Ishikawa (cell line): ENCODE data around the gene GATAD2B.

Experiments used
- CEBPB ChIP-seq: IDR thresholded peaks from 2 replicates; pipeline ENCODE4 v1.6.1; 2012
- CREB1 ChIP-seq: IDR thresholded peaks from 2 replicates; pipeline ENCODE4 v1.6.1; 2012; ENCODE audit warnings: low read depth
- EGR1 ChIP-seq: IDR thresholded peaks from 2 replicates; pipeline ENCODE4 v1.6.1; 2012
- EP300 ChIP-seq: IDR thresholded peaks from 2 replicates; pipeline ENCODE4 v1.6.1; 2012; ENCODE audit warnings: borderline replicate concordance
- FOXM1 ChIP-seq: IDR thresholded peaks from 2 replicates; pipeline ENCODE4 v1.6.1; 2012; ENCODE audit warnings: low read depth, borderline replicate concordance
- MAX ChIP-seq: IDR thresholded peaks from 2 replicates; pipeline ENCODE4 v1.6.1; 2012
- NFIC ChIP-seq: IDR thresholded peaks from 2 replicates; pipeline ENCODE4 v1.6.1; 2012
- RAD21 ChIP-seq: IDR thresholded peaks from 2 replicates; pipeline ENCODE4 v1.6.1; 2012; ENCODE audit warnings: low read depth
- TAF1 ChIP-seq: IDR thresholded peaks from 2 replicates; pipeline ENCODE4 v1.6.1; 2012; ENCODE audit warnings: low read depth, mild to moderate bottlenecking
- TCF12 ChIP-seq: IDR thresholded peaks from 2 replicates; pipeline ENCODE4 v1.6.1; 2012; ENCODE audit warnings: low read depth
- TEAD4 ChIP-seq: IDR thresholded peaks from 2 replicates; pipeline ENCODE4 v1.6.1; 2012
- YY1 ChIP-seq: IDR thresholded peaks from 2 replicates; pipeline ENCODE4 v1.6.1; 2012; ENCODE audit warnings: low read depth
- ZBTB7A ChIP-seq: IDR thresholded peaks from 2 replicates; pipeline ENCODE4 v1.6.1; 2012; ENCODE audit warnings: low read depth
- TF ChIP-seq, protein P1 (sequence below): IDR thresholded peaks from 2 replicates; pipeline ENCODE4 v1.6.1; 2012
- TF ChIP-seq, protein P2 (sequence below): IDR thresholded peaks from 2 replicates; pipeline ENCODE4 v1.6.1; 2012; ENCODE audit warnings: low read depth, mild to moderate bottlenecking

GATAD2B gene

GRCh38 chr1:153951183-153951582, 28.4 kb upstream of the GATAD2B start:
- TF ChIP-seq, protein P1, sequence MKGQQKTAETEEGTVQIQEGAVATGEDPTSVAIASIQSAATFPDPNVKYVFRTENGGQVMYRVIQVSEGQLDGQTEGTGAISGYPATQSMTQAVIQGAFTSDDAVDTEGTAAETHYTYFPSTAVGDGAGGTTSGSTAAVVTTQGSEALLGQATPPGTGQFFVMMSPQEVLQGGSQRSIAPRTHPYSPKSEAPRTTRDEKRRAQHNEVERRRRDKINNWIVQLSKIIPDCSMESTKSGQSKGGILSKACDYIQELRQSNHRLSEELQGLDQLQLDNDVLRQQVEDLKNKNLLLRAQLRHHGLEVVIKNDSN: no peak
- TF ChIP-seq, protein P2, sequence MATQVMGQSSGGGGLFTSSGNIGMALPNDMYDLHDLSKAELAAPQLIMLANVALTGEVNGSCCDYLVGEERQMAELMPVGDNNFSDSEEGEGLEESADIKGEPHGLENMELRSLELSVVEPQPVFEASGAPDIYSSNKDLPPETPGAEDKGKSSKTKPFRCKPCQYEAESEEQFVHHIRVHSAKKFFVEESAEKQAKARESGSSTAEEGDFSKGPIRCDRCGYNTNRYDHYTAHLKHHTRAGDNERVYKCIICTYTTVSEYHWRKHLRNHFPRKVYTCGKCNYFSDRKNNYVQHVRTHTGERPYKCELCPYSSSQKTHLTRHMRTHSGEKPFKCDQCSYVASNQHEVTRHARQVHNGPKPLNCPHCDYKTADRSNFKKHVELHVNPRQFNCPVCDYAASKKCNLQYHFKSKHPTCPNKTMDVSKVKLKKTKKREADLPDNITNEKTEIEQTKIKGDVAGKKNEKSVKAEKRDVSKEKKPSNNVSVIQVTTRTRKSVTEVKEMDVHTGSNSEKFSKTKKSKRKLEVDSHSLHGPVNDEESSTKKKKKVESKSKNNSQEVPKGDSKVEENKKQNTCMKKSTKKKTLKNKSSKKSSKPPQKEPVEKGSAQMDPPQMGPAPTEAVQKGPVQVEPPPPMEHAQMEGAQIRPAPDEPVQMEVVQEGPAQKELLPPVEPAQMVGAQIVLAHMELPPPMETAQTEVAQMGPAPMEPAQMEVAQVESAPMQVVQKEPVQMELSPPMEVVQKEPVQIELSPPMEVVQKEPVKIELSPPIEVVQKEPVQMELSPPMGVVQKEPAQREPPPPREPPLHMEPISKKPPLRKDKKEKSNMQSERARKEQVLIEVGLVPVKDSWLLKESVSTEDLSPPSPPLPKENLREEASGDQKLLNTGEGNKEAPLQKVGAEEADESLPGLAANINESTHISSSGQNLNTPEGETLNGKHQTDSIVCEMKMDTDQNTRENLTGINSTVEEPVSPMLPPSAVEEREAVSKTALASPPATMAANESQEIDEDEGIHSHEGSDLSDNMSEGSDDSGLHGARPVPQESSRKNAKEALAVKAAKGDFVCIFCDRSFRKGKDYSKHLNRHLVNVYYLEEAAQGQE: no peak
- TF ChIP-seq FOXM1 (no peak), RAD21 (no peak), EP300 (no peak), TCF12 (no peak), ZBTB7A (no peak), TAF1 (no peak), EGR1 (no peak), CEBPB (no peak), TEAD4 (no peak), NFIC (no peak)

DNA sequence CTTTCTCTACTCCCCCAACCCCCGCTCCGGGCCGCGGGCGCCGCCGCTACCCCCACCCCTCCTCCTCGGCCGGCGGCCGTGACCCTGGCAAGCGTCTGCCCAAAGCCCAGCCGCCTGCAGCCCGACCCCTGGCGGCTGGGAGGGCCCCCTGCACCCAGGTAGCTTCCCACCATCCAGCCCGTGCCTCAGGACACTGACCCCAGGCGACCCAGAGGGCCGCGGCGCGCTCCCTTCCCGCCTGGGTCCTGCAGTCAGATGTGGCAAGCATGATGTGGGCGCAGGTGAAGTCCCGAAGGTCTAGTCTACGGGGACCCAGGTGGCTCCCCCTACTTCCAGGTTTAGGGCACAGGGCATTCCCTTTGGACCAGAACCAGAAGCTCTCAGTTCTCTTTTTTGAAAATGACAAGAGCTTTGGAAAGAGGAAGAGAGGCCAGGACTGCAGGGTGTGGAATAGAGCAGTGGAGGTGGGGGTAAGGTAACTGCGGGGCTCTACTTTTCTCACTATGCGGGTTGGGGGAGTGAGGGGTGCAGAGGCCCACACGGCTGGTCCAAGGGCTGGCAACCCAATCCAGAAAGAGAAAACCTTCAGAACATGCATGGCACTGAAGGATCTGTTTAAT, 24.0 kb upstream of the GATAD2B start, which contains the start of gene DENND4B:
DENND4B (minus strand) TSS at position 97 of the 620 bp plus-strand sequence. CDS start 2,344 bp downstream, outside the sequence.
- TF ChIP-seq MAX: peak; percentile 30; the same call in 1 of the 2 replicates
- TF ChIP-seq, protein P1: no peak
- peak; percentile 51 for TF ChIP-seq RAD21
- no peak for TF ChIP-seq CEBPB
- TF ChIP-seq TAF1: peak; percentile 66; the same call in 1 of the 2 replicates
- 0 out of 2 replicates have a peak, but pooled peaks have one; percentile 9 for TF ChIP-seq TCF12
- TF ChIP-seq FOXM1: no peak
- TF ChIP-seq NFIC: no peak
- TF ChIP-seq YY1: 0 out of 2 replicates have a peak, but pooled peaks have one; percentile 25

- TF ChIP-seq NFIC (0 out of 2 replicates have a peak, but pooled peaks have one; percentile 6), MAX (peak; percentile 78), ZBTB7A (peak; percentile 48; the same call in 1 of the 2 replicates), RAD21 (no peak), FOXM1 (no peak), TAF1 (peak; percentile 55), EGR1 (no peak), YY1 (peak; percentile 16), EP300 (no peak), TEAD4 (no peak), CEBPB (no peak), TCF12 (no peak; the same call in 1 of the 2 replicates), CREB1 (no peak)
- TF ChIP-seq, protein P2: no peak
- TF ChIP-seq, protein P1: peak; percentile 87
These were observed 23.2 kb upstream of the GATAD2B start for GRCh38 chr1:153945795-153946621.

GRCh38 chr1:153945131-153945794, 22.5 kb upstream of the GATAD2B start:
- TF ChIP-seq ZBTB7A: no peak
- no peak for TF ChIP-seq NFIC
- no peak for TF ChIP-seq TAF1

DNA sequence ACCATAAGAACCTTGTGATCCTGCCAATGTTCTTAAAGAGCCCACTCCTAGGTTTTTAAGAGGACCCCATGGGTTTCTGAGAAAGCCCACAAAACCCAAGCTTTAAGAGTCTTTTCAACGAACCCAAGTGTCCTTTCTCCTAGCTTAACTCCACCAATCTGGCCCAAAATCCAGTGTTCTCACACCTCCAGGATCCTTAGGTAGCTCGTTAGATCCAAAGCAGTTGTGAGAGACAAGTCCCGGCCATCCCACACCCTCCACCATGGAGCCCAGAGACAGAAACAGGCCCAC, 22.0 kb upstream of the GATAD2B start:
- TF ChIP-seq CREB1 (no peak), NFIC (no peak), RAD21 (no peak), TEAD4 (no peak), EP300 (no peak), TCF12 (no peak), FOXM1 (no peak), TAF1 (no peak), YY1 (no peak), MAX (no peak), EGR1 (no peak), ZBTB7A (no peak), CEBPB (no peak)
- TF ChIP-seq, protein P1: no peak
- TF ChIP-seq, protein P2: no peak
